Neural progenitor cell (in vitro differentiated cells): ENCODE results near the gene IKZF3. TPM values are rescaled to one million over a fixed set of nuclear protein-coding genes. Genes with fewer than 3 reads are reported as not detected.
A peak's percentile ranks its signal among the peaks of the same experiment; 100 is the strongest.

Source experiments
- DNase-seq: peaks from one replicate; pipeline ENCODE4 v3.0.0-alpha.2; 2016; ENCODE audit warnings: low spot score
- H2AFZ ChIP-seq: fragments of 200-600 bp; sonication (generic); replicated peaks from 2 replicates; pipeline ENCODE4 v1.6.1; 2016; ENCODE audit warnings: antibody characterized with exemption
- H3F3A ChIP-seq: fragments of 200-600 bp; sonication (generic); 2 replicates; pipeline ENCODE4 v1.6.1; 2016; ENCODE audit warnings: antibody characterized with exemption, low read depth
- H3K27ac ChIP-seq: fragments of 200-600 bp; sonication (generic); 2 replicates; pipeline ENCODE4 v1.5.1; 2016; ENCODE audit warnings: mild to moderate bottlenecking
- H3K27me3 ChIP-seq: fragments of 200-600 bp; sonication (generic); 2 replicates; pipeline ENCODE4 v1.6.1; 2016; ENCODE audit warnings: mild to moderate bottlenecking, moderate library complexity
- H3K36me3 ChIP-seq: fragments of 200-600 bp; sonication (generic); 2 replicates; pipeline ENCODE4 v1.5.1; 2016
- H3K4me1 ChIP-seq: fragments of 200-600 bp; sonication (generic); 2 replicates; pipeline ENCODE4 v1.6.1; 2016; ENCODE audit warnings: mixed run types
- H3K4me2 ChIP-seq: fragments of 200-600 bp; sonication (generic); 2 replicates; pipeline ENCODE4 v1.6.1; 2016
- H3K4me3 ChIP-seq: fragments of 200-600 bp; sonication (generic); 2 replicates; pipeline ENCODE4 v1.5.1; 2016
- H3K79me2 ChIP-seq: fragments of 200-600 bp; sonication (generic); 2 replicates; pipeline ENCODE4 v1.6.1; 2016; ENCODE audit warnings: low read depth
- H3K9ac ChIP-seq: fragments of 200-600 bp; sonication (generic); 2 replicates; pipeline ENCODE4 v1.6.1; 2016
- H3K9me3 ChIP-seq: fragments of 200-600 bp; sonication (generic); 2 replicates; pipeline ENCODE4 v1.5.1; 2016; ENCODE audit warnings: low read depth
- H4K20me1 ChIP-seq: fragments of 200-600 bp; sonication (generic); 2 replicates; pipeline ENCODE4 v1.6.1; 2016; ENCODE audit warnings: low read depth
- H3K27ac Mint-ChIP-seq: 3 replicates; pipeline ENCODE4 v1.8.0; 2021; ENCODE audit warnings: mixed read lengths
- H3K27me3 Mint-ChIP-seq: 2 replicates; pipeline ENCODE4 v1.8.0; 2022; ENCODE audit warnings: low read depth, mild to moderate bottlenecking, inconsistent platforms, moderate library complexity, mixed read lengths; ENCODE audit not compliant: insufficient read depth
- H3K36me3 Mint-ChIP-seq: 3 replicates; pipeline ENCODE4 v1.8.0; 2021; ENCODE audit warnings: mixed read lengths
- H3K4me1 Mint-ChIP-seq: 3 replicates; pipeline ENCODE4 v1.8.0; 2021; ENCODE audit warnings: mixed read lengths
- H3K4me3 Mint-ChIP-seq: 3 replicates; pipeline ENCODE4 v1.8.0; 2021; ENCODE audit warnings: mild to moderate bottlenecking, moderate library complexity, mixed read lengths
- H3K9me3 Mint-ChIP-seq: 3 replicates; pipeline ENCODE4 v1.8.0; 2020; ENCODE audit warnings: mixed read lengths
- EZH2 ChIP-seq: fragments of 200-600 bp; sonication (generic); IDR thresholded peaks from 2 replicates; pipeline ENCODE4 v1.6.1; 2017; ENCODE audit warnings: antibody characterized with exemption, mild to moderate bottlenecking, moderate library complexity
- EZH2phosphoT487 ChIP-seq: fragments of 200-600 bp; sonication (generic); IDR thresholded peaks from 2 replicates; pipeline ENCODE4 v1.6.1; 2017; ENCODE audit warnings: antibody characterized with exemption
- total RNA-seq: library from RNA; depleted of rRNA; stranded (reverse); fragments of >200 nt; gene quantifications from 2 replicates; pipeline ENCODE4 v1.2.3, GENCODE V29; 2015; ENCODE audit warnings: low replicate concordance
- TF ChIP-seq, protein P1 (sequence below): fragments of 200-600 bp; sonication (generic); IDR thresholded peaks from 2 replicates; pipeline ENCODE4 v1.5.1; 2017; ENCODE audit warnings: antibody characterized with exemption, mild to moderate bottlenecking

IKZF3 gene
- total RNA-seq, 1 donor from 2014 or later = not detected

DNA sequence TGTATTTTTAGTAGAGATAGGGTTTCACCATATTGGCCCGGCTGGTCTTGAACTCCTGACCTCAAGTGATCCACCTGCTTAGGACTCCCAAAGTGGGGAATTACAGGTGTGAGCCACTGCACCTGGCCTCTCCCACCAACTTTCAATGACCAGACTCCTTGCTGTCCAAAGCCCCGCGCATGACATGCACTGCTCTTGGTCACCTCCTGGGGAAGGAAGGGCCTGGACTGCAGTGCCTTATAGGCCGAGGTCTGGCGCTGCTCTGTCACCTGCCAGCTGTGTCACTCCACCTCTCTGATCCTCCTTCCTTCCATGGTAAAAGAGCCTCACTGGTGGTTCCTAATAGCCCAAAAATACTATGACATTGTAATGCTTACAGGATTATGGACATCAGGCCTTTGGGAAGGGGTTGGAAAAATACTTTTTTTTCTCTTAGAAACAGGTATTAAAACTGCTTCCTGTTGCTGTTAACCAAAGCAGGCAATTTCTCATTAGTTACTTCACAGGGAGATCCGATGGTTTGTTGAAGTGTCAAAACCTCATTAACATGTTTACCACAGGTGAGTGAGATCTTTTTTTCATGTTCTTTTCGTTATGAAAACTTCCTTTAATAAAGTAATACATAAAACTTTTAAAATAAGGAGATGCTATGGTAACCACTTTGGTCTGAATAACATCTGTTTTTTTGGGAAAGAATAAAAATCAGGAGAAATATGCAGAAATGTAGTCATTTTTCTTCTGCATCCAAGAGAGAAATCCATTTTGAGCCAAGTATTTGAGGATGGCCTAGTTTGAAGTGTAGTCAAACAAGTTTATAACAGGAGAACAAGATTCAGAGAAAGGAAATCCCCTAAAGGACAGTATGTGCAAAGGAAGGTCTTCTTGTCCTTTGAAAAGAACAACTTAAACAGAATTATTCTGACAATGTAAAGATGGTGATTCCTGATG is 90.9 kb downstream of the IKZF3 start:
- no peak overlapping the region for H3K4me3 Mint-ChIP-seq
- Histone ChIP-seq H3K79me2 (no peaks in the 10 kb centered on the region), H4K20me1 (no peaks in the 10 kb centered on the region), H3K36me3 (no peaks in the 10 kb centered on the region), H3F3A (no peaks in the 10 kb centered on the region), H2AFZ (no peak overlapping the region), H3K4me1 (no peaks in the 10 kb centered on the region), H3K9ac (no peak overlapping the region), H3K4me3 (no peak overlapping the region), H3K9me3 (no peaks in the 10 kb centered on the region), H3K27ac (no peak overlapping the region), H3K4me2 (no peak overlapping the region), H3K27me3 (no peaks in the 10 kb centered on the region)
- no peaks in the 10 kb centered on the region for H3K36me3 Mint-ChIP-seq
- H3K9me3 Mint-ChIP-seq = no peaks in the 10 kb centered on the region
- no peak for DNase-seq
- no peak for TF ChIP-seq EZH2
- no peak for TF ChIP-seq EZH2phosphoT487
- TF ChIP-seq, protein P1, sequence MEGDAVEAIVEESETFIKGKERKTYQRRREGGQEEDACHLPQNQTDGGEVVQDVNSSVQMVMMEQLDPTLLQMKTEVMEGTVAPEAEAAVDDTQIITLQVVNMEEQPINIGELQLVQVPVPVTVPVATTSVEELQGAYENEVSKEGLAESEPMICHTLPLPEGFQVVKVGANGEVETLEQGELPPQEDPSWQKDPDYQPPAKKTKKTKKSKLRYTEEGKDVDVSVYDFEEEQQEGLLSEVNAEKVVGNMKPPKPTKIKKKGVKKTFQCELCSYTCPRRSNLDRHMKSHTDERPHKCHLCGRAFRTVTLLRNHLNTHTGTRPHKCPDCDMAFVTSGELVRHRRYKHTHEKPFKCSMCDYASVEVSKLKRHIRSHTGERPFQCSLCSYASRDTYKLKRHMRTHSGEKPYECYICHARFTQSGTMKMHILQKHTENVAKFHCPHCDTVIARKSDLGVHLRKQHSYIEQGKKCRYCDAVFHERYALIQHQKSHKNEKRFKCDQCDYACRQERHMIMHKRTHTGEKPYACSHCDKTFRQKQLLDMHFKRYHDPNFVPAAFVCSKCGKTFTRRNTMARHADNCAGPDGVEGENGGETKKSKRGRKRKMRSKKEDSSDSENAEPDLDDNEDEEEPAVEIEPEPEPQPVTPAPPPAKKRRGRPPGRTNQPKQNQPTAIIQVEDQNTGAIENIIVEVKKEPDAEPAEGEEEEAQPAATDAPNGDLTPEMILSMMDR = no peak
- no peak overlapping the region for H3K27ac Mint-ChIP-seq
- H3K27me3 Mint-ChIP-seq = peaks cover 2% of the 10 kb centered on the region
- peaks cover 3% of the 10 kb centered on the region for H3K4me1 Mint-ChIP-seq

DNA sequence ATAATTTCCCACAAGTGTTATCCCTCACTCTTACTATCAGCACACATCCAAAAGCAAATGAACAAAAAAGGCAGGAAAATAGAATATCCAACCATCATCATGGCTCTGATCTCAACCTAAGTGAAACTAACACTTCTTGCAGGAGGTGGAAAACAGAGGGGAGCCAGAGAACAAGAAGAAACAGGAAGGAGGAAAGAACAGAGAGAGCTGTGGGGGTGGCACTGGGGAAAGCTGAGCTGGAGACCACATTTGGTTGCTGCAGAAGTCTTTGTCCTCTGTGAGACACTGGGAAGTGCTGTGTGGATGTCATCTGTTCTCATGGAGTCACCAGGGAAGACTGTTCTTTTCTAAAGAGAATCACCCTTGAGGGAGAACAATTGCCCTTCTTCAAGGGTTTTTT is 91.7 kb downstream of the IKZF3 start:
- Histone ChIP-seq H3K9ac (no peak overlapping the region), H3K79me2 (no peaks in the 10 kb centered on the region), H3K9me3 (no peaks in the 10 kb centered on the region), H3K27me3 (no peaks in the 10 kb centered on the region), H2AFZ (peak overlapping the region; percentile 60), H4K20me1 (no peaks in the 10 kb centered on the region), H3K36me3 (no peaks in the 10 kb centered on the region), H3K4me3 (no peak overlapping the region), H3K4me1 (no peaks in the 10 kb centered on the region), H3K27ac (no peak overlapping the region), H3F3A (no peaks in the 10 kb centered on the region), H3K4me2 (no peak overlapping the region)
- TF ChIP-seq EZH2 (no peak), EZH2phosphoT487 (no peak)
- TF ChIP-seq, protein P1 = no peak
- Mint-ChIP-seq H3K27me3 (peaks cover 2% of the 10 kb centered on the region), H3K9me3 (no peaks in the 10 kb centered on the region), H3K27ac (no peak overlapping the region), H3K36me3 (no peaks in the 10 kb centered on the region), H3K4me3 (no peak overlapping the region), H3K4me1 (peaks cover 3% of the 10 kb centered on the region)
- DNase-seq = no peak

DNA sequence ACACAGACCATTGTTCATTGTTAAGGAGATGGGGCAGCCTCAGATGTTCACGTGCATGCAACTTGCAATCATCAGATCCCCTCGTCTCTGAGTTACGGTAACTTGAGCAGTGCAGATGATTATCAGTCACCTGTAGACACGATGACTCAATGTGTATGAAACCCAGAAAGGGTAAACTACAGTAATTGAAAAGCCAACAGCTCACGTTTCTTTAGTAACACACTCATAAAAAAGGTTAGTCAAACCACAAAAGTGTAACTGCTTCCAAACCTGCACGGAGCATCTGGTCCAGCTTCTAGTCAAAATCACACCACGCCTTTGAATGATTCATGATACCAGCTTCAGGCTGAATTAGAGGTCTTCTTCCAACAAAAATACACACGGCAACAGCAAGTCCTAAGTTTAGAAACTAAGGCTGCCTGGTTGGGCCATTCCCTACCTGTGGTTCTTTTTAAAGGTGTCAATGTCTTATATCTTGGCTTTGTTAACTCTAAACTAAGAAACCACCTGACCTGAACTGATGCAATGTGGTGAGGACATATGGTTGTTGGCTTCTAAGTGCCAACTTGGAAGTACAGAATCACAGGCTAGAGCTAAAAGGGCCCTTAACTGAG is 94.0 kb downstream of the IKZF3 start:
- no peak overlapping the region for H3K4me3 Mint-ChIP-seq
- no peak overlapping the region for H3K4me3 ChIP-seq
- no peaks in the 10 kb centered on the region for H3F3A ChIP-seq
- H3K4me1 ChIP-seq = no peaks in the 10 kb centered on the region
- H3K79me2 ChIP-seq = no peaks in the 10 kb centered on the region
- H3K36me3 ChIP-seq = no peaks in the 10 kb centered on the region
- no peak overlapping the region for H3K27ac ChIP-seq
- no peak overlapping the region for H3K9ac ChIP-seq
- no peaks in the 10 kb centered on the region for H3K36me3 Mint-ChIP-seq
- no peak for TF ChIP-seq EZH2phosphoT487
- TF ChIP-seq EZH2 = no peak
- TF ChIP-seq, protein P1 = no peak
- no peak for DNase-seq
- no peak overlapping the region for H2AFZ ChIP-seq
- H3K27me3 Mint-ChIP-seq = peaks cover 5% of the 10 kb centered on the region
- H3K4me1 Mint-ChIP-seq = peaks cover 3% of the 10 kb centered on the region
- no peak overlapping the region for H3K4me2 ChIP-seq
- no peak overlapping the region for H3K27ac Mint-ChIP-seq
- no peaks in the 10 kb centered on the region for H3K27me3 ChIP-seq
- H3K9me3 ChIP-seq = no peaks in the 10 kb centered on the region
- H3K9me3 Mint-ChIP-seq = no peaks in the 10 kb centered on the region
- no peaks in the 10 kb centered on the region for H4K20me1 ChIP-seq
